IMR-90 (cell line): ENCODE measurements around the gene ZSCAN31. TPM values are rescaled to one million over a fixed set of nuclear protein-coding genes. Genes with fewer than 3 reads are reported as not detected.

ENCODE experiments used
- ATAC-seq: fragments of 200-7000 bp; cut with Tn5 transposase; 2 replicates; pipeline ENCODE4 v1.9.1; 2020; ENCODE audit warnings: low read depth, mild to moderate bottlenecking, moderate library complexity
- BruUV-seq: library from RNA; stranded (reverse); fragments of 400-500 nt; replicated peaks from 2 replicates; lab custom pipeline; 2021; lab: Mats Ljungman, UMichigan
- CTCF ChIA-PET: fragments of 300-600 bp; formaldehyde crosslinking; extraction: SDS; loops from one replicate; lab custom pipeline; 2021; ENCODE audit warnings: antibody characterized with exemption; lab: Yijun Ruan, JAX
- POLR2A ChIA-PET: fragments of 300-600 bp; sonication (Branson Sonifier 250); formaldehyde crosslinking; loops from one replicate; lab custom pipeline; 2022; ENCODE audit warnings: antibody characterized with exemption; ENCODE audit not compliant: unreplicated experiment; lab: Charles Lee
- DNase-seq: peaks from one replicate; pipeline ENCODE4 v3.0.0; 2013
- H2AFZ ChIP-seq: replicated peaks from 2 replicates; pipeline ENCODE3; 2013; ENCODE audit warnings: low read length, mild to moderate bottlenecking; ENCODE audit not compliant: poor library complexity
- H2AK5ac ChIP-seq: 2 replicates; pipeline ENCODE4 v1.6.1; 2013; ENCODE audit warnings: low read depth, low read length, inconsistent platforms
- H2AK9ac ChIP-seq: replicated peaks from 2 replicates; pipeline ENCODE3; 2013; ENCODE audit warnings: mild to moderate bottlenecking, low read depth, low read length, moderate library complexity; ENCODE audit not compliant: poor library complexity
- H2BK120ac ChIP-seq: 2 replicates; pipeline ENCODE4 v1.6.1; 2013; ENCODE audit warnings: low read depth, low read length, inconsistent platforms
- H2BK15ac ChIP-seq: 3 replicates; pipeline ENCODE4 v1.6.1; 2013; ENCODE audit warnings: low read depth, low read length, inconsistent platforms
- H2BK20ac ChIP-seq: 2 replicates; pipeline ENCODE4 v1.6.1; 2013; ENCODE audit warnings: low read depth, mild to moderate bottlenecking, inconsistent platforms, low read length, moderate library complexity
- H2BK5ac ChIP-seq: 2 replicates; pipeline ENCODE4 v1.6.1; 2013; ENCODE audit warnings: mild to moderate bottlenecking, low read depth, low read length, inconsistent platforms; ENCODE audit not compliant: poor library complexity, severe bottlenecking
- H3K14ac ChIP-seq: replicated peaks from 2 replicates; pipeline ENCODE4 v1.6.1; 2013; ENCODE audit warnings: low read depth, low read length, inconsistent platforms
- H3K18ac ChIP-seq: 2 replicates; pipeline ENCODE4 v1.6.1; 2013; ENCODE audit warnings: low read depth, low read length, control low read depth
- H3K23ac ChIP-seq: 2 replicates; pipeline ENCODE4 v1.6.1; 2013; ENCODE audit warnings: low read depth, low read length, inconsistent platforms
- H3K27ac ChIP-seq: 2 replicates; pipeline ENCODE4 v1.5.1; 2013; ENCODE audit warnings: mild to moderate bottlenecking, control low read depth, low read length; ENCODE audit not compliant: insufficient read depth
- H3K27me3 ChIP-seq: 2 replicates; pipeline ENCODE4 v1.6.1; 2013; ENCODE audit warnings: low read length; ENCODE audit not compliant: control insufficient read depth, insufficient read depth
- H3K36me3 ChIP-seq: 2 replicates; pipeline ENCODE4 v1.6.1; 2013; ENCODE audit warnings: low read length, mixed read lengths; ENCODE audit not compliant: control insufficient read depth, insufficient read depth
- H3K4ac ChIP-seq: 2 replicates; pipeline ENCODE4 v1.6.1; 2013; ENCODE audit warnings: low read depth, low read length, inconsistent platforms
- H3K4me1 ChIP-seq: 2 replicates; pipeline ENCODE4 v1.6.1; 2013; ENCODE audit warnings: low read length, mixed read lengths; ENCODE audit not compliant: control insufficient read depth, insufficient read depth
- H3K4me2 ChIP-seq: 2 replicates; pipeline ENCODE4 v1.6.1; 2013; ENCODE audit warnings: low read depth, mild to moderate bottlenecking, control low read depth, low read length, moderate library complexity
- H3K4me3 ChIP-seq: 2 replicates; pipeline ENCODE4 v1.5.1; 2013; ENCODE audit warnings: low read depth, mild to moderate bottlenecking, control low read depth, low read length, moderate library complexity; ENCODE audit not compliant: insufficient read depth
- H3K56ac ChIP-seq: 2 replicates; pipeline ENCODE4 v1.6.1; 2013; ENCODE audit warnings: low read length, inconsistent platforms; ENCODE audit not compliant: insufficient read depth; ENCODE audit errors: extremely low read depth
- H3K79me1 ChIP-seq, 2 experiments: 2 replicates each; pipeline ENCODE4 v1.6.1; 2013; ENCODE audit warnings: low read length in 2 of 2, inconsistent platforms in 1 of 2, low read depth in 1 of 2
- H3K9ac ChIP-seq: 2 replicates; pipeline ENCODE4 v1.6.1; 2013; ENCODE audit warnings: low read depth, low read length, control low read depth
- H3K9me1 ChIP-seq: 2 replicates; pipeline ENCODE4 v1.6.1; 2013; ENCODE audit warnings: low read length, inconsistent platforms; ENCODE audit not compliant: insufficient read depth
- H3K9me3 ChIP-seq: 2 replicates; pipeline ENCODE4 v1.6.1; 2013; ENCODE audit warnings: low read length; ENCODE audit not compliant: control insufficient read depth, insufficient read depth
- H4K20me1 ChIP-seq: 2 replicates; pipeline ENCODE4 v1.6.1; 2013; ENCODE audit warnings: low read length, inconsistent platforms; ENCODE audit not compliant: insufficient read depth
- H4K5ac ChIP-seq: 2 replicates; pipeline ENCODE4 v1.6.1; 2013; ENCODE audit warnings: mild to moderate bottlenecking, low read depth, low read length, control low read depth
- H4K8ac ChIP-seq, 2 experiments: 2 replicates each; pipeline ENCODE4 v1.6.1; 2013; ENCODE audit warnings: low read depth in 2 of 2, low read length in 2 of 2, control low read depth in 1 of 2, inconsistent platforms in 1 of 2
- H4K91ac ChIP-seq: 2 replicates; pipeline ENCODE4 v1.6.1; 2013; ENCODE audit warnings: low read depth, low read length, inconsistent platforms; ENCODE audit not compliant: insufficient read depth
- CHD1 ChIP-seq: IDR thresholded peaks from 2 replicates; pipeline ENCODE4 v1.6.1; 2012; ENCODE audit warnings: low read depth, low read length, improper control_type of control experiment
- FOS ChIP-seq: fragments of 150-350 bp; IDR thresholded peaks from 2 replicates; pipeline ENCODE4 v1.6.1; 2016; ENCODE audit warnings: low read depth, low read length
- MAFK ChIP-seq: IDR thresholded peaks from 2 replicates; pipeline ENCODE4 v1.6.1; 2012; ENCODE audit warnings: low read depth, low read length, improper control_type of control experiment
- NFE2L2 ChIP-seq: fragments of 150-350 bp; IDR thresholded peaks from 2 replicates; pipeline ENCODE4 v1.6.1; 2016; ENCODE audit warnings: low read depth, mild to moderate bottlenecking, low read length
- POLR2A ChIP-seq: IDR thresholded peaks from 2 replicates; pipeline ENCODE4 v1.6.1; 2012; ENCODE audit warnings: mild to moderate bottlenecking, low read depth, low read length
- whole genome bisulfite sequencing, 2 experiments: methylation state at CpG; one replicate each; pipeline versions ENCODE4 v1.1.5 to v1.1.7; 2013; ENCODE audit warnings: missing lambda C conversion rate in 2 of 2; ENCODE audit not compliant: insufficient read length in 1 of 2; ENCODE audit errors: extremely low coverage in 2 of 2; 5-methylcytosine and 5-hydroxymethylcytosine counted together
- dilution Hi-C: fragments of 300-500 bp; cut with HindIII; formaldehyde crosslinking; loops from one replicate; pipeline ENCODE4 v1.14.3; 2018; ENCODE audit warnings: low sequenced_read_pairs; ENCODE audit not compliant: unreplicated experiment
- in situ Hi-C: fragments of 300-500 bp; cut with MboI; formaldehyde crosslinking; loops from 3 replicates; pipeline ENCODE4 v1.14.3; 2019; ENCODE audit warnings: low sequenced_read_pairs, inconsistent platforms, mixed read lengths
- intact Hi-C: fragments of 100-400 bp; cut with micrococcal nuclease; formaldehyde crosslinking; loops from 2 replicates; pipeline ENCODE4 v1.10.0; 2022
- polyA plus RNA-seq, 3 experiments: library from polyadenylated mRNA; depleted of rRNA; stranded (reverse); fragments of >200 nt; gene quantifications; 2 replicates each; pipeline ENCODE4 v1.2.3, GENCODE V29; 2012; ENCODE audit warnings: low replicate concordance in 1 of 3
- total RNA-seq: library from RNA; depleted of rRNA; stranded (reverse); fragments of >200 nt; gene quantifications from 2 replicates; pipeline ENCODE4 v1.2.3, GENCODE V29; 2012

The ZSCAN31 gene
- total and polyA plus RNA-seq, 2 of the 4 experiments (the other 2 are of a cell fraction) = 1.4 to 4.7 TPM

GRCh38 chr6:28353981-28354676 lies 18.2 kb upstream of the ZSCAN31 start:
- WGBS, 2 experiments = 91% methylated on average over 7 of the region's 11 CpGs; no CpG with 5 or more reads in 1 of the 2 experiments
- no peak overlapping the region for H3K27ac ChIP-seq
- H4K20me1 ChIP-seq = no peaks in the 10 kb centered on the region
- H3K9ac ChIP-seq = no peak overlapping the region
- H4K8ac ChIP-seq = no peak overlapping the region
- no TSS peak for BruUV-seq
- H3K79me1 ChIP-seq = peaks cover 30 to 61% of the 10 kb centered on the region in 2 experiments
- no peak overlapping the region for H2BK20ac ChIP-seq
- in situ Hi-C loops = no loop called here
- H3K56ac ChIP-seq = no peak overlapping the region
- H2AFZ ChIP-seq = no peak overlapping the region
- peak; percentile 33 for DNase-seq
- H4K91ac ChIP-seq = no peak overlapping the region
- dilution Hi-C loops = no loop called here
- no peak overlapping the region for H3K4me2 ChIP-seq
- H2AK5ac ChIP-seq = 0 out of 2 replicates have a peak overlapping the region, but pooled peaks have one; percentile 10
- POLR2A ChIA-PET = no interaction called here
- peaks cover 17% of the 10 kb centered on the region for H3K4me1 ChIP-seq
- H2BK15ac ChIP-seq = no peak overlapping the region
- no peak overlapping the region for H3K18ac ChIP-seq
- H3K27me3 ChIP-seq = no peaks in the 10 kb centered on the region
- TF ChIP-seq POLR2A = no peak
- no peak for TF ChIP-seq MAFK
- TF ChIP-seq NFE2L2 = peak; percentile 61; the same call in 1 of the 2 replicates
- no peak for TF ChIP-seq CHD1
- TF ChIP-seq FOS = no peak
- no peak overlapping the region for H4K5ac ChIP-seq
- no peak overlapping the region for H3K23ac ChIP-seq
- H3K4ac ChIP-seq = peak overlapping the region; percentile 26; the same call in 1 of the 2 replicates
- H2BK120ac ChIP-seq = no peak overlapping the region
- no peak for ATAC-seq
- peaks cover 13% of the 10 kb centered on the region; the same call in 1 of the 2 replicates for H3K9me1 ChIP-seq
- intact Hi-C loops = no loop called here
- no peaks in the 10 kb centered on the region for H3K36me3 ChIP-seq
- H2AK9ac ChIP-seq = peak overlapping the region; percentile 60
- CTCF ChIA-PET = no interaction called here
- no peak overlapping the region for H3K4me3 ChIP-seq
- no peaks in the 10 kb centered on the region for H3K9me3 ChIP-seq
- no peak overlapping the region for H3K14ac ChIP-seq
- no peak overlapping the region for H2BK5ac ChIP-seq
